PC-3 (cell line): ENCODE data around the gene SLC35F3. TPM values are rescaled to one million over a fixed set of nuclear protein-coding genes. Genes with fewer than 3 reads are reported as not detected.
A peak's percentile ranks its signal among the peaks of the same experiment; 100 is the strongest.

Experiments used
- ATAC-seq: fragments of 200-7000 bp; cut with Tn5 transposase; 2 replicates; pipeline ENCODE4 v1.9.1; 2020; ENCODE audit warnings: mild to moderate bottlenecking, moderate library complexity
- BruUV-seq: library from RNA; stranded (reverse); fragments of 400-500 nt; replicated peaks from 2 replicates; lab custom pipeline; 2021; lab: Mats Ljungman, UMichigan
- CTCF ChIA-PET: fragments of 300-600 bp; sonication (Branson Sonifier 250); formaldehyde crosslinking; loops from one replicate; lab custom pipeline; 2022; ENCODE audit warnings: antibody characterized with exemption; lab: Charles Lee
- POLR2A ChIA-PET: fragments of 300-600 bp; sonication (Branson Sonifier 250); formaldehyde crosslinking; loops from one replicate; lab custom pipeline; 2022; ENCODE audit warnings: antibody characterized with exemption; ENCODE audit not compliant: unreplicated experiment; lab: Charles Lee
- DNase-seq: peaks from one replicate; pipeline ENCODE4 v3.0.0-alpha.2; 2015
- H2AFZ ChIP-seq: fragments of 300-600 bp; sonication (generic); 2 replicates; pipeline ENCODE4 v1.6.0; 2016; ENCODE audit warnings: antibody characterized with exemption, low read length
- H3F3A ChIP-seq: fragments of 300-600 bp; sonication (generic); one replicate; pipeline ENCODE4 v1.6.0; 2017; ENCODE audit warnings: antibody characterized with exemption, low read length, control low read depth, mild to moderate bottlenecking; ENCODE audit not compliant: unreplicated experiment
- H3K27ac ChIP-seq: fragments of 300-600 bp; sonication (generic); 2 replicates; pipeline ENCODE4 v1.5.1; 2016; ENCODE audit warnings: mild to moderate bottlenecking, low read length
- H3K27me3 ChIP-seq: fragments of 300-600 bp; sonication (generic); 2 replicates; pipeline ENCODE4 v1.6.1; 2016; ENCODE audit warnings: low read length, mixed read lengths
- H3K36me3 ChIP-seq: fragments of 300-600 bp; sonication (generic); 2 replicates; pipeline ENCODE4 v1.6.1; 2016; ENCODE audit warnings: low read depth, mixed run types, low read length, mixed read lengths
- H3K4me1 ChIP-seq: fragments of 300-600 bp; sonication (generic); 2 replicates; pipeline ENCODE4 v1.5.1; 2016; ENCODE audit warnings: low read length; ENCODE audit not compliant: insufficient read depth
- H3K4me2 ChIP-seq: fragments of 300-600 bp; sonication (generic); 2 replicates; pipeline ENCODE4 v1.6.0; 2016; ENCODE audit warnings: low read length
- H3K4me3 ChIP-seq: fragments of 300-600 bp; sonication (generic); 2 replicates; pipeline ENCODE4 v1.5.1; 2016; ENCODE audit warnings: mild to moderate bottlenecking, low read length, mixed read lengths
- H3K79me2 ChIP-seq: fragments of 300-600 bp; sonication (generic); 2 replicates; pipeline ENCODE4 v1.6.1; 2017; ENCODE audit warnings: low read length, mixed read lengths
- H3K9ac ChIP-seq: fragments of 300-600 bp; sonication (generic); 2 replicates; pipeline ENCODE4 v1.6.0; 2016; ENCODE audit warnings: mild to moderate bottlenecking, low read length
- H3K9me2 ChIP-seq: fragments of 300-600 bp; sonication (generic); replicated peaks from 2 replicates; pipeline ENCODE4 v1.6.1; 2016; ENCODE audit warnings: mixed run types, low read length, mixed read lengths
- H3K9me3 ChIP-seq: fragments of 300-600 bp; sonication (generic); 2 replicates; pipeline ENCODE4 v1.6.1; 2016; ENCODE audit warnings: low read length, mixed read lengths
- H4K20me1 ChIP-seq: fragments of 300-600 bp; sonication (generic); 2 replicates; pipeline ENCODE4 v1.6.1; 2016; ENCODE audit warnings: low read length, mixed read lengths
- CTCF ChIP-seq: fragments of 300-600 bp; sonication (generic); conservative IDR thresholded peaks from 2 replicates; pipeline ENCODE4 v1.5.1; 2017; ENCODE audit warnings: antibody characterized with exemption, low read depth, mild to moderate bottlenecking, low read length
- EZH2 ChIP-seq: fragments of 300-600 bp; sonication (generic); IDR thresholded peaks from one replicate; pipeline ENCODE4 v1.6.1; 2017; ENCODE audit warnings: antibody characterized with exemption, mild to moderate bottlenecking, low read length; ENCODE audit not compliant: unreplicated experiment
- EZH2phosphoT487 ChIP-seq: fragments of 300-600 bp; sonication (generic); IDR thresholded peaks from 2 replicates; pipeline ENCODE4 v1.6.1; 2018; ENCODE audit warnings: mild to moderate bottlenecking, antibody characterized with exemption, low read length, borderline replicate concordance
- intact Hi-C: fragments of 100-400 bp; cut with micrococcal nuclease; formaldehyde crosslinking; loops from 2 replicates; pipeline ENCODE4 v1.9.0; 2023
- total RNA-seq: library from RNA; depleted of rRNA; stranded (reverse); fragments of >200 nt; gene quantifications from 2 replicates; pipeline ENCODE4 v1.2.3, GENCODE V29; 2014

Gene SLC35F3
- total RNA-seq, 1 experiment from 2014 or later: 17.7 TPM

- ATAC-seq: peak; percentile 80
These were observed 24.6 kb upstream of the SLC35F3 start for GRCh38 chr1:233879841-233880240.

GRCh38 chr1:233883671-233884070, 20.8 kb upstream of the SLC35F3 start:
- DNase-seq (no peak), ATAC-seq (no peak)
- intact Hi-C loops: no loop called here
- no peak overlapping the region for H2AFZ ChIP-seq
- no peak overlapping the region for H3K9ac ChIP-seq
- no peaks in the 10 kb centered on the region for H3F3A ChIP-seq
- POLR2A ChIA-PET: no interaction called here
- TF ChIP-seq CTCF (no peak), EZH2 (no peak), EZH2phosphoT487 (no peak)
- no peaks in the 10 kb centered on the region for H3K27me3 ChIP-seq
- H3K36me3 ChIP-seq: no peaks in the 10 kb centered on the region
- no peaks in the 10 kb centered on the region for H3K9me2 ChIP-seq
- H3K9me3 ChIP-seq: peaks cover 1% of the 10 kb centered on the region; the same call in 1 of the 2 replicates
- no peaks in the 10 kb centered on the region for H3K79me2 ChIP-seq
- no peak overlapping the region for H3K4me2 ChIP-seq
- no TSS peak for BruUV-seq
- H4K20me1 ChIP-seq: no peaks in the 10 kb centered on the region
- CTCF ChIA-PET: no interaction called here
- H3K4me1 ChIP-seq: peaks cover 47% of the 10 kb centered on the region
- no peak overlapping the region for H3K27ac ChIP-seq
- no peak overlapping the region for H3K4me3 ChIP-seq

More at GRCh38 chr1:233879841-233880240, 24.6 kb upstream of the SLC35F3 start:
- Histone ChIP-seq H3K79me2 (no peaks in the 10 kb centered on the region), H3K9ac (no peak overlapping the region), H3K27ac (peak overlapping the region; percentile 64), H3K4me2 (peak overlapping the region; percentile 70), H3K9me3 (no peaks in the 10 kb centered on the region), H3K9me2 (no peaks in the 10 kb centered on the region), H3F3A (no peaks in the 10 kb centered on the region), H2AFZ (peak overlapping the region; percentile 3; the same call in 1 of the 2 replicates), H4K20me1 (no peaks in the 10 kb centered on the region), H3K4me1 (peaks cover 29% of the 10 kb centered on the region), H3K27me3 (no peaks in the 10 kb centered on the region), H3K4me3 (no peak overlapping the region; the same call in 1 of the 2 replicates), H3K36me3 (no peaks in the 10 kb centered on the region)
- DNase-seq: peak; percentile 85
- TF ChIP-seq EZH2phosphoT487: no peak
- TF ChIP-seq EZH2: no peak
- TF ChIP-seq CTCF: no peak
- BruUV-seq: no TSS peak
- ChIA-PET CTCF (no interaction called here), POLR2A (no interaction called here)
- intact Hi-C loops: no loop called here

- Histone ChIP-seq H3K4me2 (peak overlapping the region; percentile 77), H3K4me1 (peaks cover 44% of the 10 kb centered on the region), H2AFZ (peak overlapping the region; percentile 63; the same call in 1 of the 2 replicates), H3K9me3 (peaks cover 4% of the 10 kb centered on the region; the same call in 1 of the 2 replicates), H3K27me3 (no peaks in the 10 kb centered on the region), H3K9ac (peak overlapping the region; percentile 54), H3K9me2 (no peaks in the 10 kb centered on the region), H4K20me1 (no peaks in the 10 kb centered on the region), H3K4me3 (peak overlapping the region; percentile 46; the same call in 1 of the 2 replicates), H3F3A (no peaks in the 10 kb centered on the region), H3K79me2 (no peaks in the 10 kb centered on the region), H3K36me3 (no peaks in the 10 kb centered on the region), H3K27ac (peak overlapping the region; percentile 86)
- intact Hi-C loops: no loop called here
- ChIA-PET POLR2A (no interaction called here), CTCF (no interaction called here)
- TF ChIP-seq EZH2 (no peak), EZH2phosphoT487 (no peak), CTCF (no peak)
- DNase-seq (peak; percentile 62), ATAC-seq (no peak; the same call in none of the 2 replicates)
- BruUV-seq: no TSS peak
These were observed 19.9 kb upstream of the SLC35F3 start for GRCh38 chr1:233884461-233885151.
